ENCODE results near the gene MLXIP. TPM values are rescaled to one million over a fixed set of nuclear protein-coding genes. Genes with fewer than 3 reads are reported as not detected.
A peak's percentile ranks its signal among the peaks of the same experiment; 100 is the strongest.

Gene MLXIP
- total and polyA plus RNA-seq, 9 of the 15 experiments (the other 6 are each of a cell fraction or from before 2014, with no cell fraction given): 2.2 to 66.3 (median 18.1) TPM

DNA sequence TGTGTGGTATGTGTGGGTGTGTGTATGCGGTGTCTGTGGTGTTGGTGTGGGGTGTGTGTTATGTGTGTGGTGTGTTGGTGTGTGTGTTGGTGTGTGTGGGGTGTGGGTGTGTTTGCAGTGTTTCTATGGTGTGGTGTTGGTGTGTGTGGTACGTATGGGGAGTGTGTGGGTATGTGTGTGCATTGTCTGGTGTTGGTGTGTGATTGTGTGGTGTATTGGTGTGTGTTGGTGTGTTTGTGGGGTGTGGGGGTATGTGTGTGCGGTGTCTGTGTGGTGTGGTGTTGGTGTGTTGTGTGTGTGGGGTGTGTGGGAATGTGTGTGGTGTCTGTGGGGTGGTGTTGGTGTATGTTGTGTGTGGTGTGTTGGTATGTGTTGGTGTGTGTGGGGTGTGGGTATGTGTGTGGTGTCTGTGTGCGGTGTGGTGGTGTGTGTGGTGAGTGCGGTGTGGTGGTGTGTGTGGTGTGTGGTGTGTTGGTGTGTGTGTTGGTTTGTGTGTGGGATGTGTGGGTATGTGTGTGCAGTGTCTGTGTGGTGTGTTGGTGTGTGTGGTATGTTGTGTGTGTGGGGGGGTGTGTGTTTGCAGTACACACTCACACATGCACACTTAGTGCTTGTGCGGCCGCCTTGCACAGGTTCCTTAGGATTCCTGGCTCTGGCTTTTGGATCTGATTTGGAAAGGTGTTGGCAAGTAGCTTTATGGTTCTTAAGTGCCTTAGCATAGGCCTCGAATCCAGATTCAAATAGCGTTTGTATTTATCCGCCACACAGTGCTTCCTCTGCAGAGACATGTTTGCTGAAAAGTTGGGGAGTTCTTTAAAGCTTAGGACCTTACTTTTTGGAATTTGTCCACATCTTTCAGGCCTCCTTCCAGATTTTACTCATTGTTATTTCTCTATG is 16.4 kb downstream of the MLXIP start (continued):
- TF ChIP-seq, protein P1, sequence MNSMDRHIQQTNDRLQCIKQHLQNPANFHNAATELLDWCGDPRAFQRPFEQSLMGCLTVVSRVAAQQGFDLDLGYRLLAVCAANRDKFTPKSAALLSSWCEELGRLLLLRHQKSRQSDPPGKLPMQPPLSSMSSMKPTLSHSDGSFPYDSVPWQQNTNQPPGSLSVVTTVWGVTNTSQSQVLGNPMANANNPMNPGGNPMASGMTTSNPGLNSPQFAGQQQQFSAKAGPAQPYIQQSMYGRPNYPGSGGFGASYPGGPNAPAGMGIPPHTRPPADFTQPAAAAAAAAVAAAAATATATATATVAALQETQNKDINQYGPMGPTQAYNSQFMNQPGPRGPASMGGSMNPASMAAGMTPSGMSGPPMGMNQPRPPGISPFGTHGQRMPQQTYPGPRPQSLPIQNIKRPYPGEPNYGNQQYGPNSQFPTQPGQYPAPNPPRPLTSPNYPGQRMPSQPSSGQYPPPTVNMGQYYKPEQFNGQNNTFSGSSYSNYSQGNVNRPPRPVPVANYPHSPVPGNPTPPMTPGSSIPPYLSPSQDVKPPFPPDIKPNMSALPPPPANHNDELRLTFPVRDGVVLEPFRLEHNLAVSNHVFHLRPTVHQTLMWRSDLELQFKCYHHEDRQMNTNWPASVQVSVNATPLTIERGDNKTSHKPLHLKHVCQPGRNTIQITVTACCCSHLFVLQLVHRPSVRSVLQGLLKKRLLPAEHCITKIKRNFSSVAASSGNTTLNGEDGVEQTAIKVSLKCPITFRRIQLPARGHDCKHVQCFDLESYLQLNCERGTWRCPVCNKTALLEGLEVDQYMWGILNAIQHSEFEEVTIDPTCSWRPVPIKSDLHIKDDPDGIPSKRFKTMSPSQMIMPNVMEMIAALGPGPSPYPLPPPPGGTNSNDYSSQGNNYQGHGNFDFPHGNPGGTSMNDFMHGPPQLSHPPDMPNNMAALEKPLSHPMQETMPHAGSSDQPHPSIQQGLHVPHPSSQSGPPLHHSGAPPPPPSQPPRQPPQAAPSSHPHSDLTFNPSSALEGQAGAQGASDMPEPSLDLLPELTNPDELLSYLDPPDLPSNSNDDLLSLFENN (IDR thresholded peaks at IDR 0.05; ENCODE audit: low read depth in 2 of 2, low read length in 2 of 2): no peak
- TF ChIP-seq ZKSCAN1 (IDR thresholded peaks at IDR 0.05; ENCODE audit: low read depth, low read length) (no peak), NR2C2 (CRISPR knock-in tag; IDR thresholded peaks at IDR 0.05) (no peak), NR2C2 (tag; IDR thresholded peaks at IDR 0.05) (no peak), ZEB2 (IDR thresholded peaks at IDR 0.05) (no peak), FOXP1 (CRISPR knock-in tag; IDR thresholded peaks at IDR 0.05) (no peak), HDAC6 (IDR thresholded peaks at IDR 0.05; ENCODE audit: low read depth, low read length) (peak; percentile 94; the same call in 1 of the 2 replicates), ZBTB8A (IDR thresholded peaks at IDR 0.05; ENCODE audit: partially characterized antibody) (no peak), ZC3H11A (IDR thresholded peaks at IDR 0.05; ENCODE audit: low read depth, low read length) (no peak), MIER1 (IDR thresholded peaks at IDR 0.05; ENCODE audit: low read depth) (0 out of 2 replicates have a peak, but pooled peaks have one; percentile 45), TCFL5 (CRISPR knock-in tag; conservative IDR thresholded peaks at IDR 0.05) (no peak), DDX20 (tag; IDR thresholded peaks at IDR 0.05; ENCODE audit: low read depth) (no peak), ATF7 (IDR thresholded peaks at IDR 0.05) (no peak), CHD4 (IDR thresholded peaks at IDR 0.05; ENCODE audit: insufficient read depth, insufficient replicate concordance, low read depth, low read length, poor library complexity, severe bottlenecking) (peak; percentile 35), LARP7 (IDR thresholded peaks at IDR 0.05) (0 out of 2 replicates have a peak, but pooled peaks have one; percentile 20), POU5F1 (IDR thresholded peaks at IDR 0.05; ENCODE audit: borderline replicate concordance, low read depth, low read length, partially characterized antibody) (no peak), CBX3 (IDR thresholded peaks at IDR 0.05; ENCODE audit: borderline replicate concordance in 1 of 2, low read length in 2 of 2) (no peak; a peak in 1 of 3 replicates), ELF2 (CRISPR knock-in tag; IDR thresholded peaks at IDR 0.05) (no peak)
- TF ChIP-seq, protein P2, sequence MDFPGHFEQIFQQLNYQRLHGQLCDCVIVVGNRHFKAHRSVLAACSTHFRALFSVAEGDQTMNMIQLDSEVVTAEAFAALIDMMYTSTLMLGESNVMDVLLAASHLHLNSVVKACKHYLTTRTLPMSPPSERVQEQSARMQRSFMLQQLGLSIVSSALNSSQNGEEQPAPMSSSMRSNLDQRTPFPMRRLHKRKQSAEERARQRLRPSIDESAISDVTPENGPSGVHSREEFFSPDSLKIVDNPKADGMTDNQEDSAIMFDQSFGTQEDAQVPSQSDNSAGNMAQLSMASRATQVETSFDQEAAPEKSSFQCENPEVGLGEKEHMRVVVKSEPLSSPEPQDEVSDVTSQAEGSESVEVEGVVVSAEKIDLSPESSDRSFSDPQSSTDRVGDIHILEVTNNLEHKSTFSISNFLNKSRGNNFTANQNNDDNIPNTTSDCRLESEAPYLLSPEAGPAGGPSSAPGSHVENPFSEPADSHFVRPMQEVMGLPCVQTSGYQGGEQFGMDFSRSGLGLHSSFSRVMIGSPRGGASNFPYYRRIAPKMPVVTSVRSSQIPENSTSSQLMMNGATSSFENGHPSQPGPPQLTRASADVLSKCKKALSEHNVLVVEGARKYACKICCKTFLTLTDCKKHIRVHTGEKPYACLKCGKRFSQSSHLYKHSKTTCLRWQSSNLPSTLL (IDR thresholded peaks at IDR 0.05): peak; percentile 46; the same call in 1 of the 2 replicates
- TF ChIP-seq, protein P3, sequence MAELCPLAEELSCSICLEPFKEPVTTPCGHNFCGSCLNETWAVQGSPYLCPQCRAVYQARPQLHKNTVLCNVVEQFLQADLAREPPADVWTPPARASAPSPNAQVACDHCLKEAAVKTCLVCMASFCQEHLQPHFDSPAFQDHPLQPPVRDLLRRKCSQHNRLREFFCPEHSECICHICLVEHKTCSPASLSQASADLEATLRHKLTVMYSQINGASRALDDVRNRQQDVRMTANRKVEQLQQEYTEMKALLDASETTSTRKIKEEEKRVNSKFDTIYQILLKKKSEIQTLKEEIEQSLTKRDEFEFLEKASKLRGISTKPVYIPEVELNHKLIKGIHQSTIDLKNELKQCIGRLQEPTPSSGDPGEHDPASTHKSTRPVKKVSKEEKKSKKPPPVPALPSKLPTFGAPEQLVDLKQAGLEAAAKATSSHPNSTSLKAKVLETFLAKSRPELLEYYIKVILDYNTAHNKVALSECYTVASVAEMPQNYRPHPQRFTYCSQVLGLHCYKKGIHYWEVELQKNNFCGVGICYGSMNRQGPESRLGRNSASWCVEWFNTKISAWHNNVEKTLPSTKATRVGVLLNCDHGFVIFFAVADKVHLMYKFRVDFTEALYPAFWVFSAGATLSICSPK (IDR thresholded peaks at IDR 0.05; ENCODE audit: borderline replicate concordance): 0 out of 2 replicates have a peak, but pooled peaks have one; percentile 53

Data from K562 (cell line).